ENCODE measurements around the gene AMPD2.
"Not testable (repeated sequence)": the region's sequence is repeated elsewhere in the genome, so short reads cannot be mapped to it uniquely, and the experiment has no call there.

AMPD2 gene

DNA sequence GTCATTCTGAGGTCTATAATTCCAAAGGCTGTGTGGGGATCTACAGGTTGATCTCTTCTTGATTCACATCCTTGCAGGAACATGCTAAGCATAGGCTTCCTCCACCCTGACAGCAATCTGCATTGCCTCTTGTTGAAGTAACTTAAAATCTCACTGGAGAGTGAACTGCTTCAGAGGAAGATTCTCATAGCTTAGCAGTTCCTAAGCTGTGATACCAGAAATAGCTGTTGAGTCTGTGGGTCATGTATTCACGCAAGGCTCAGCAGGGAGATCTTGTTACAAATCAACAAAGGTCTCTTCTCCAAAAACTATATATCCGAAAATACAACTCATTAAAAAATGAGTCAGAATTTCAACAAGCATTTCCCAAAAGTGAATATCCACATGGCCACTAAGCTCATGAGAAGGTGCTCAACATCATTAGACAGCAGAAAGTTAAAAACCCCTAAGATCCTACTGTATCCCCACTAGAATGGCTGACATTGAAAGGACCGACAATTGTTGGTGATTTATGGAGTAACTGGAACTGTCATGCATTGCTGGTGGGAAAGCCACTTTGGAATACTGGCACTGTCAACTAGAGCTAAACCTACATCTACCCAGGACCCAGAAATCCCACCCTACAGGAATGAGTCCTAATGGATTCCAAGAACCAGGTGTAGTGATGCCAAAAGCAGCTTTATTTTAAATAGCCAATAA, 57.2 kb downstream of the AMPD2 start:
- not testable (repeated sequence) for DNase-seq (ENCODE audit: low read depth, low spot score)

DNA sequence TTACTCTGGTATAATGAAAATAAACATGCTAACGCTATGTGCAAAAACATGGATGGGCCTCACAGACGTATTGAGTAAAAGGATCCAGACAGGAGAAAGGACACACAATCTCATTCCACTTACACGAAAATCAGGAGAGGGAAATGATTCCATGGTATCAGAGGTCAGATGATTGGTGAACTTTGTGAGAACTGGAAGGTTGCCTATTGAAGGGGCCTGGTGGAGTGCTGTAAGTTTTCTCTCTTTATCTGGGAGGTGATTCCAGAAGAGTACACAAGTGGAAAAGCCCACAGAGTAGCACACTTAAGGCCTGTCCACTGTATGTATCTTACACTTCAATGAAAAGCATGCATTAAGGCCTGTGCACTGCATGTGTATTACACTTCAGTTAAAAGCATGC, 57.8 kb downstream of the AMPD2 start:
- no peak for DNase-seq (ENCODE audit: low read depth, low spot score)

DNA sequence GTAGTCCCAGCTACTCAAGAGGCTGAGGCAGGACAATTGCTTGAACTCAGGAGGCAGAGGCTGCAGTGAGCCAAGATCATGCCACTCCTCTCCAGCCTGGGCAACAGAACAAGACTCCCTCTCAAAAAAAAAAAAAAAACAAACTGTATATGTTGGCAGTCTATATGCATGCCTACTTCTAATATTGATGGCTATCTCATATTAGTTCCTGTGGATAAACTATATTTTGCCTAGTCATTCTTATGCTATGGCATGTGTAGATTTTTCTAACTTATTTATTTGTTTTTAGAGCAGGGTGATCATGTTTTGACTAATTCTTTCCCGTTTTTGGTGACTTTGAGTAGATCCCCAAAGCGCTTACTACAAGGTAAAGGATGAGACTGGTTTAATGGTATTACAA, 59.0 kb downstream of the AMPD2 start:
- DNase-seq (ENCODE audit: low read depth, low spot score): not testable (repeated sequence)
